Hematopoietic multipotent progenitor cell treated with erythropoietin and hydrocortisone succinate and interleukin-3 and kit ligand, for 6 days (in vitro differentiated cells): Measurements from ENCODE around the gene HCST.

Source experiments
- DNase-seq: peaks from one replicate; pipeline ENCODE4 v3.0.0-alpha.2; 2015

Gene HCST

DNA sequence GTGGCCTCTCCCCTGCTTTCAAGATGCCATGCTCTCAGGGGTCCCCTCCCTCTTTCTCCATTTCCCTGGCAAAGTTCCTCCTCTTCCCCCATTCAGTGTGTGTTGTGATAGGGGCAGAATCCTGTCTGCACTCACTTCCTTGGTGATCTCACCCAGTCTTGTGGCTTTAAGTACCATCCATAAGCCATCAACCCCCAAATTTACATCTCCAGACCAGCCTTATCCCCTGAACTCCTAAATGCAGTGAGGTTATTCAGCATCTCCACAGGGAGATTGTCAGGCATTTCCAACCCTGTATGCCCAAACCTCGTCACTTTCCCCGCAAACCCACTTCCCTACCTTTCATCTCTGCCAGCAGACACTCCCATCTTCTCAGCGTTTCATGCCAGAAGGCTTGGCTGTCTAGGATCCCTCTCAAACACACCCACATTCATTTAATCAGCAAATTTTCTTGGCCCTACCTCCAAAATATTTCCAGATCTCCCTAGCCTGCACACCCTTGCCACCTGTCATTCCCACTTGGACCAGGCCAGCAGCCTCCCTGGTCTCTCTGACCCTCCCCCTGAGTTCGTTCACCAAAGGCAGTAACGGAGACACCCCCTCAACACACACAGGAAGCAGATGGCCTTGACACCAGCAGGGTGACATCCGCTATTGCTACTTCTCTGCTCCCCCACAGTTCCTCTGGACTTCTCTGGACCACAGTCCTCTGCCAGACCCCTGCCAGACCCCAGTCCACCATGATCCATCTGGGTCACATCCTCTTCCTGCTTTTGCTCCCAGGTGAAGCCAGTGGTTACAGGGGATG, at the start of gene HCST:
Gene HCST, plus strand, starts transcription at position 676 of the 808 bp plus-strand sequence. Its CDS starts 65 bp downstream, at position 741.
- DNase-seq = peak; percentile 63

DNA sequence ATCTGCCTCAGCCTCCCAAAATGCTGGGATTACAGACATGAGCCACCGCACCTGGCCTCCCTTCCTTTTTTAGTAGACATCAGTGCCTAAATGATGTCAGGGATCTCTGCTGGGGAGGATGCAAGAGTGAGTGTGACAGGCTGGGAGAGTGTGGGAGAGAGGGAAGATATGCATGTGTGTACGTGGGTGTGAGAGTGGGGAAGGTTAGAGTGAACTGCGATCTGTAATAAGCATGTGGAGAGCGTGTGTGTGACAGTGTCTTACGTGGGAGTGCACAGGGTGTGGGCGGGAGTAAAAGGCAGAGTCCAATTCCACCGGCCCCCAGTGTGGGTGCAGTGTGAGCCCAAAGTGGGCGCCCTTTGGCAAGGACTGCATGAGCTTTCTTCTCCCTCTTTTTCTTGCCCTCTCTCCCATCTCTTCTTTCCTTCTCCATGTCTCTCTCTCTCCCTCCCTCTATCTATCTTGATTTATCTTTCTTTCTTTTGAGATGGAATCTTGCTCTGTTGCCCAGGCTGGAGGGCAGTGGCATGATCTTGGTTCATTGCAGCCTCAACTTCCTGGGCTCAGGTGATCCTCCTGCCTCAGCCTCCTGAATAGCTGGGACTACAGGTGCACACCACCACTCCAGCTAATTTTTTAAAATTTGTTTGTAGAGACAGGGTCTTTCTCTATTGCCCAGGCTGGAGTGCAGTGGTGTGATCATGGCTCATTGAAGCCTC, 49.1 kb upstream of the HCST start:
- no peak for DNase-seq

GRCh38 chr19:35856546-35857149, 45.7 kb upstream of the HCST start, which contains the start of gene KIRREL2:
KIRREL2 (plus strand) TSS chr19:35856911; CDS start chr19:35857120, 209 bp downstream.
- DNase-seq = no peak

DNA sequence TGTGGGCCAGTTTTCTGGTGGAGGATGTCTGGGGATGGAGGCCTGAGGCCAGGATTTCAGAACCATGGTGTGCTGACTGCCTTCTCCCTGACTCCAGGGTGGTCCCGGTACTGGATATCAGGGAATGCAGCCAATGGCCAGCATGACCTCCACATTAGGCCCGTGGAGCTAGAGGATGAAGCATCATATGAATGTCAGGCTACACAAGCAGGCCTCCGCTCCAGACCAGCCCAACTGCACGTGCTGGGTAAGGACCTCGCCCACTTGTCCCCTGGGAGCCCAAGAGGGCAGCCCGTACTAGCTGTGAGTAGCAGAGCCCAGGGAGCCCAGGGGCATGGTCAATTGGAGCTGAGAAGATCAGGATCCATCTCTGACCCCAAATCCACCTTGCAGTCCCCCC, 44.0 kb upstream of the HCST start:
- DNase-seq = no peak

- no peak for DNase-seq
Measured at GRCh38 chr19:35859414-35859813, 42.9 kb upstream of the HCST start.

- no peak for DNase-seq
Measured at GRCh38 chr19:35860436-35860817, 41.9 kb upstream of the HCST start.

GRCh38 chr19:35860818-35861639, 41.3 kb upstream of the HCST start:
- DNase-seq = peak; percentile 35

DNA sequence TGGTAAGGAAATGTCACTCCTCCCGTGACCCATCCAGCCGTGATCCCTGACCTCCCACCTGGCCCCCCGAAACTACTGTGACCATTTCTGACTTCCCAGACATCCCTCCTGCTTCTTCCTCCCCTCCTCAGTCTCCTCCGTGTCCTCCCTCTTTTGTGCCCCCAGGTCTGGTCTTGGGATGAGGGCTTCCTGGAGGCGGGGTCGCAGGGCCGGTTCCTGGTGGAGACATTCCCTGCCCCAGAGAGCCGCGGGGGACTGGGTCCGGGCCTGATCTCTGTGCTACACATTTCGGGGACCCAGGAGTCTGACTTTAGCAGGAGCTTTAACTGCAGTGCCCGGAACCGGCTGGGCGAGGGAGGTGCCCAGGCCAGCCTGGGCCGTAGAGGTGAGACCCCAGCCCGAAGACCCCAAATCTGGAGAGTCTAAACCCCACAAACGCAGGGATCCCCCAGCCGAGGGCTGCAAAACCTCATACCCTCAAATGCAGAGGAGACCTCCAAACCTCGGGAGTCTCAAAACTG, 40.6 kb upstream of the HCST start:
- DNase-seq = no peak

DNA sequence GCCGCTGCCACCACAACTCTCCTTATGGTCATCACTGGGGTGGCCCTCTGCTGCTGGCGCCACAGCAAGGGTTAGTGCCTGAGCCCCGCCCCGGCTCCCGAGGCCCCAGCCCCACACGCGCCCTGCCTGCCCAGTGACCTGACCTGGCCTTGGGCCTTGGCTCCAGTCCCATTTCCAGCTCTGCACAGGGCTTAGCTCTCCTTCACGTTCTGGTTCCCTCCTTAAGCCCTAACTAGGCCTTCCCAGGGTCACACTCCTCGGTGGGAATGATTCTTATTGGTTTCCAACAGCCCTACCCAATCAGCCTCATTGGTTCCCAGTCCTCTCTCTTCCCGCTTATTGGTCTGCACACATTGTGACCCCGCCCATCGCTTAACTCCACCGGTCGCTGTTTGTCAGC, 39.8 kb upstream of the HCST start:
- DNase-seq = no peak

DNA sequence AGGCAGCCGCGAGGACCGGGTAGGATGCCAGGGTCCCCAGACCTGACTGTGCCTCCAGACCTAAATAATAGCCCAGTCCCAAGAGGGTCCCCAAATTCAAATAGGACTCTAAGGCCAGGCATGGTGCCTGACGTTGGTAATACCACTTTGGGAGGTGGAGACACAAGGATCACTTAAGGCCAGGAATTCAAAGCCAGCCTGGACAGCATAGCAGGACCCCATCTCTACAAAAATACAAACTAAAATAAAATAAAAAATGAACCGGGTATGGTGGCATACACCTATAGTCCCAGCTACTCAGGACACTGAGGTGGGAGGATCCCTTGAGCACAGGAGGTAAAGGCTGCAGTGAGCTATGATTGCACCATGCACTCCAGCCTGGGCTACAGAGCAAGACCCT, 39.3 kb upstream of the HCST start:
- no peak for DNase-seq

DNA sequence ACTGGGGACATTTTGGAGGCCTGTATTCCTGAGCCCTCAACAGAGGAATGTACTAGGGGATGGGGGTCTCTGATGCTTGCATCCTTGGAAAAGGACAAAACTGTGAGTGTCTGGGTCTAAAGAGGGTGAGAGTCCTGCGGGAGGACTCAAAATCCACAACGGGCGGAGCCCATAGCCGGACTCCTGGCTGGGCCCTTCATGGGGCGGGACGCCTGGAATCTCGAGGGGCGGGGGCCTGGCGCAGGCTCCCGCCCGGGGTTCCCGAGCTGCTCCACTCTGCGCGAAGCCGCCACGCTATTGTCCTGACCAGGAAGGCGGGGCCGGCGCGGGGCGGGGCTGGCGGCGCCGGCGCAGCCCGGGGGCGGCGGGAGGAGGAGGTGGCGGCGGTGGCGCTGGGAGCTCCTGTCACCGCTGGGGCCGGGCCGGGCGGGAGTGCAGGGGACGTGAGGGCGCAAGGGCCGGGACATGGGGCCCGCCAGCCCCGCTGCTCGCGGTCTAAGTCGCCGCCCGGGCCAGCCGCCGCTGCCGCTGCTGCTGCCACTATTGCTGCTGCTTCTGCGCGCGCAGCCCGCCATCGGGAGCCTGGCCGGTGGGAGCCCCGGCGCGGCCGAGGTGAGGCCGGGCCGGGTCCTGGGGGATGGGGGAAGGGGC, 34.0 kb upstream of the HCST start, which contains the start of gene APLP1:
Gene APLP1, plus strand, starts transcription at position 403 of the 651 bp plus-strand sequence. Its CDS starts 63 bp downstream, at position 466.
- DNase-seq = peak; percentile 66

DNA sequence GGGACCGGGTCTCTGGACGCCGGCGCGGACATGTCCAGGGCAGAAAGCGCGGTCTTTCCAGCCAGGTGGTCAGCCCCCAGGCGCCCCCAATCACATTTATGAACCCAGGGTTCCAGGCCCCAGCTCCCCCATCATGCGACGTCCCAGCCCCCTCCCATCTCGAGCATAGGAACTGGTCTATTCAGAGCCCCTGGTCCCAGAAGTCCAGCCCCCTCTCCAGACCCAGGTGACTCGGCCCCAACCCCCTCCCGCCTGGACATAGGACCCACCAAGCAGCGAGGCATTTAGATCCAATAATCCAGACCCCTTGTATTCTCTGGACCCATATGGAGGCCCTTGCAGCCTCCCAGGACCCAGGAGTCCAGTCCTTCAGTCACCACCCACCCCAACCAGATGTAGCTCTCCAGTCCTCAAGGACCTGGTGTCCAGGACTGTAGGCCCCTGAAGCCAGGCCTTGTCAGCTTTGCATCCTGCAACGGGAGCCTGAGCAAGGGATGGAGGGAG, 33.5 kb upstream of the HCST start:
- no peak for DNase-seq

GRCh38 chr19:35869327-35870123, 32.8 kb upstream of the HCST start:
- DNase-seq = peak; percentile 97

- DNase-seq = peak; percentile 89
Measured at GRCh38 chr19:35870124-35870736, 32.1 kb upstream of the HCST start.

DNA sequence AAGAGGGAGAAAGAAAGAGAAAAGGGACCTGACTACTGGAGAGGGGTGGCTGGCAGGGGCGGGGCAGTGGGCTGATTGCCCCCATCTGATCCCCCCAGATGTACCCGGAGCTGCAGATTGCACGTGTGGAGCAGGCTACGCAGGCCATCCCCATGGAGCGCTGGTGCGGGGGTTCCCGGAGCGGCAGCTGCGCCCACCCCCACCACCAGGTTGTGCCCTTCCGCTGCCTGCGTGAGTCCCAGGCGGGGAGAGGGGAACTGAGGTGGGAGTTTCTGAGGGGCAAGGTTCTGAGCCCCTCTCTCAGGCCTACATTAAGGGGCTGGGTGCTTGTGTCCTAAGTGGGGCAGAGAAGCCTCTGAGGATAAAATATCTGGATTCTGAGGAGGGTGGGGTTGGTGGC, 31.5 kb upstream of the HCST start:
- no peak for DNase-seq

- no peak for DNase-seq
Measured at GRCh38 chr19:35871611-35872010, 30.7 kb upstream of the HCST start.

DNA sequence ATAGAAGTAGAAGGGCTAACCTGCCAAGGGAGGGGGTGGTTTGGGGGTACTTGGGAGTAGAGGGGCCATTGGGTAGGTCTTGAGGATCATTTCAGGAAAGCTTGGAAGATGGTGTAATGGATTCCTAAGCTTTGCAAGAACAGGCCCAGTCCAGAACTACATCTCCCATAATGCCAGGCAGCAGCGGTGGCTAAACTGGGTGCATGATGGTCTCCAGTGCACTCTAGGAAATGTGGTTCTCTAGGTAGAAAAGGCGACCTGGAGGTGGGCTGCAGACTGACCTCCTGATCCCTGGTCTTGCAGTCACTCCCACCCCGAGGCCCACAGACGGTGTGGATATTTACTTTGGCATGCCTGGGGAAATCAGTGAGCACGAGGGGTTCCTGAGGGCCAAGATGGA, 30.1 kb upstream of the HCST start:
- DNase-seq = peak; percentile 22

GRCh38 chr19:35874392-35874930, 27.9 kb upstream of the HCST start:
- no peak for DNase-seq

- no peak for DNase-seq
Measured at GRCh38 chr19:35879068-35879467, 23.3 kb upstream of the HCST start.

GRCh38 chr19:35879770-35880317, 22.5 kb upstream of the HCST start:
- DNase-seq = peak; percentile 95
